Measurements from ENCODE around the gene POU6F1. TPM values are rescaled to one million over a fixed set of nuclear protein-coding genes. Genes with fewer than 3 reads are reported as not detected.

The POU6F1 gene
- total and polyA plus RNA-seq, 9 of the 15 experiments (the other 6 are each of a cell fraction or from before 2014, with no cell fraction given) = 0.14 to 3.3 (median 1.1) TPM

GRCh38 chr12:51218607-51219161, 822 bp upstream of the POU6F1 start (continued):
- TF ChIP-seq JUND (IDR thresholded peaks at IDR 0.05; ENCODE audit: borderline replicate concordance, low read depth, low read length) (no peak), JUND (tag; IDR thresholded peaks at IDR 0.05; ENCODE audit: borderline replicate concordance, low read depth, low read length) (no peak; the same call in 2 of the 3 replicates), LARP7 (IDR thresholded peaks at IDR 0.05) (0 out of 2 replicates have a peak, but pooled peaks have one; percentile 47), NRF1 (conservative IDR thresholded peaks at IDR 0.05 in 1 of 2, IDR thresholded peaks at IDR 0.05 in 1 of 2) (no peak), ZNF785 (CRISPR knock-in tag; IDR thresholded peaks at IDR 0.05) (no peak), RFX5 (IDR thresholded peaks at IDR 0.05; ENCODE audit: low read depth, low read length) (no peak), SNAPC5 (CRISPR knock-in tag; IDR thresholded peaks at IDR 0.05) (no peak), TCF7 (IDR thresholded peaks at IDR 0.05; ENCODE audit: borderline replicate concordance) (no peak), MCM2 (IDR thresholded peaks at IDR 0.05; ENCODE audit: low read depth) (no peak), HSF4 (CRISPR knock-in tag; IDR thresholded peaks at IDR 0.05; ENCODE audit: borderline replicate concordance) (no peak), TCF3 (CRISPR knock-in tag; IDR thresholded peaks at IDR 0.05) (no peak), SRF (CRISPR knock-in tag; IDR thresholded peaks at IDR 0.05) (no peak; a peak in 1 of 4 replicates), ZNF232 (CRISPR knock-in tag; IDR thresholded peaks at IDR 0.05) (no peak), BCOR (IDR thresholded peaks at IDR 0.05) (no peak), AFF4 (CRISPR knock-in tag; IDR thresholded peaks at IDR 0.05) (no peak), SAP30 (IDR thresholded peaks at IDR 0.05; ENCODE audit: borderline replicate concordance, insufficient read depth, low read depth, low read length, poor library complexity, severe bottlenecking) (peak; percentile 65), SFPQ (IDR thresholded peaks at IDR 0.05; ENCODE audit: low read depth, low read length) (no peak), ZNF780A (CRISPR knock-in tag; IDR thresholded peaks at IDR 0.05) (no peak), UBTF (IDR thresholded peaks at IDR 0.05; ENCODE audit: borderline replicate concordance in 1 of 2, low read depth in 2 of 2, low read length in 2 of 2) (peak; percentile 38 to 84; a peak in 2 of 4 replicates)

Measured in K562 (cell line).